Parathyroid adenoma (tissue), 2 donors: ENCODE data around the gene MAGI1.

Source experiments
- H2AFZ ChIP-seq: fragments of 300-600 bp; sonication (generic); one replicate; pipeline ENCODE4 v1.7.0; 2017; ENCODE audit warnings: antibody characterized with exemption, mild to moderate bottlenecking
- H3K27ac ChIP-seq: fragments of 300-600 bp; sonication (generic); one replicate; pipeline ENCODE4 v1.7.0; 2017
- H3K27me3 ChIP-seq: fragments of 300-600 bp; sonication (generic); one replicate; pipeline ENCODE4 v1.7.0; 2017; ENCODE audit warnings: low read length; ENCODE audit not compliant: control insufficient read depth, insufficient read depth
- H3K36me3 ChIP-seq: fragments of 300-600 bp; sonication (generic); one replicate; pipeline ENCODE4 v1.7.0; 2017; ENCODE audit warnings: low read length; ENCODE audit not compliant: control insufficient read depth, insufficient read depth
- H3K4me1 ChIP-seq: fragments of 300-600 bp; sonication (generic); one replicate; pipeline ENCODE4 v1.7.0; 2017; ENCODE audit warnings: control low read depth
- H3K4me2 ChIP-seq: fragments of 300-600 bp; sonication (generic); one replicate; pipeline ENCODE4 v1.7.0; 2017; ENCODE audit warnings: low read length
- H3K4me3 ChIP-seq: fragments of 300-600 bp; sonication (generic); one replicate; pipeline ENCODE4 v1.7.0; 2017; ENCODE audit warnings: low read depth, low read length
- H3K79me2 ChIP-seq: fragments of 300-600 bp; sonication (generic); one replicate; pipeline ENCODE4 v1.7.0; 2017; ENCODE audit warnings: control low read depth
- H3K9ac ChIP-seq: fragments of 300-600 bp; sonication (generic); one replicate; pipeline ENCODE4 v1.7.0; 2017; ENCODE audit warnings: mild to moderate bottlenecking
- H3K9me3 ChIP-seq: fragments of 300-600 bp; sonication (generic); one replicate; pipeline ENCODE4 v1.7.0; 2017; ENCODE audit warnings: low read length; ENCODE audit not compliant: control insufficient read depth
- CTCF ChIP-seq: fragments of 300-600 bp; sonication (generic); IDR thresholded peaks from one replicate; pipeline ENCODE4 v1.7.0; 2017; ENCODE audit warnings: antibody characterized with exemption, mild to moderate bottlenecking
- donor health status: primary hyperparathyroidism.

Gene MAGI1

GRCh38 chr3:65883613-65884012 lies 155.1 kb downstream of the MAGI1 start:
- H3K9ac ChIP-seq = no peak overlapping the region
- H3K4me3 ChIP-seq = no peak overlapping the region
- no peaks in the 10 kb centered on the region for H3K9me3 ChIP-seq
- no peaks in the 10 kb centered on the region for H3K36me3 ChIP-seq
- H3K4me1 ChIP-seq = no peaks in the 10 kb centered on the region
- no peak overlapping the region for H3K4me2 ChIP-seq
- H3K79me2 ChIP-seq = peaks cover 8% of the 10 kb centered on the region
- no peak overlapping the region for H2AFZ ChIP-seq
- no peak for TF ChIP-seq CTCF
- H3K27me3 ChIP-seq = no peaks in the 10 kb centered on the region
- H3K27ac ChIP-seq = no peak overlapping the region

- no peak for TF ChIP-seq CTCF
- Histone ChIP-seq H3K79me2 (peaks cover 13% of the 10 kb centered on the region), H3K36me3 (no peaks in the 10 kb centered on the region), H2AFZ (no peak overlapping the region), H3K4me3 (no peak overlapping the region), H3K27ac (no peak overlapping the region), H3K4me2 (no peak overlapping the region), H3K9me3 (no peaks in the 10 kb centered on the region), H3K4me1 (no peaks in the 10 kb centered on the region), H3K9ac (no peak overlapping the region), H3K27me3 (no peaks in the 10 kb centered on the region)
These were observed 158.4 kb downstream of the MAGI1 start for GRCh38 chr3:65880350-65880749.

- Histone ChIP-seq H2AFZ (no peak overlapping the region), H3K4me1 (no peaks in the 10 kb centered on the region), H3K9me3 (no peaks in the 10 kb centered on the region), H3K27me3 (no peaks in the 10 kb centered on the region), H3K27ac (no peak overlapping the region), H3K36me3 (no peaks in the 10 kb centered on the region), H3K9ac (no peak overlapping the region), H3K4me2 (no peak overlapping the region), H3K79me2 (peaks cover 13% of the 10 kb centered on the region), H3K4me3 (no peak overlapping the region)
- TF ChIP-seq CTCF = no peak
These were observed 159.3 kb downstream of the MAGI1 start for GRCh38 chr3:65879372-65879771.

GRCh38 chr3:65878831-65879230 lies 159.9 kb downstream of the MAGI1 start:
- H2AFZ ChIP-seq = no peak overlapping the region
- no peaks in the 10 kb centered on the region for H3K4me1 ChIP-seq
- no peak for TF ChIP-seq CTCF
- H3K4me2 ChIP-seq = no peak overlapping the region
- H3K9me3 ChIP-seq = no peaks in the 10 kb centered on the region
- no peaks in the 10 kb centered on the region for H3K36me3 ChIP-seq
- no peaks in the 10 kb centered on the region for H3K27me3 ChIP-seq
- no peak overlapping the region for H3K9ac ChIP-seq
- no peak overlapping the region for H3K4me3 ChIP-seq
- H3K27ac ChIP-seq = no peak overlapping the region
- peaks cover 13% of the 10 kb centered on the region for H3K79me2 ChIP-seq

- no peak for TF ChIP-seq CTCF
- Histone ChIP-seq H3K27ac (no peak overlapping the region), H3K4me1 (no peaks in the 10 kb centered on the region), H3K9me3 (no peaks in the 10 kb centered on the region), H2AFZ (no peak overlapping the region), H3K36me3 (no peaks in the 10 kb centered on the region), H3K27me3 (no peaks in the 10 kb centered on the region), H3K79me2 (peaks cover 13% of the 10 kb centered on the region), H3K4me2 (no peak overlapping the region), H3K9ac (no peak overlapping the region), H3K4me3 (no peak overlapping the region)
These were observed 161.6 kb downstream of the MAGI1 start for GRCh38 chr3:65877160-65877559.
